Activated naive CD4-positive, alpha-beta T cell treated with anti-CD3 and anti-CD28 coated beads, Interleukin-2, amount 50 U/mL, for 24 hours (primary cell): ENCODE data around the gene TPO.
"Not testable (repeated sequence)": the region's sequence is repeated elsewhere in the genome, so short reads cannot be mapped to it uniquely, and the experiment has no call there.

Experiments
- H3K27ac Mint-ChIP-seq: one replicate; pipeline ENCODE4 v1.8.0; 2021; ENCODE audit warnings: mild to moderate bottlenecking, mixed read lengths
- H3K27me3 Mint-ChIP-seq: one replicate; pipeline ENCODE4 v1.8.0; 2021; ENCODE audit warnings: mixed read lengths
- H3K36me3 Mint-ChIP-seq: one replicate; pipeline ENCODE4 v1.8.0; 2021; ENCODE audit warnings: mixed read lengths
- H3K4me1 Mint-ChIP-seq: one replicate; pipeline ENCODE4 v1.8.0; 2021; ENCODE audit warnings: mixed read lengths
- H3K4me3 Mint-ChIP-seq: one replicate; pipeline ENCODE4 v1.8.0; 2021; ENCODE audit warnings: mild to moderate bottlenecking, mixed read lengths
- H3K9me3 Mint-ChIP-seq: one replicate; pipeline ENCODE4 v1.8.0; 2021; ENCODE audit warnings: mixed read lengths

The TPO gene

GRCh38 chr2:1571477-1572417 is 158.5 kb downstream of the TPO start:
- no peak overlapping the region for H3K4me3 Mint-ChIP-seq
- no peaks in the 10 kb centered on the region for H3K27me3 Mint-ChIP-seq
- H3K36me3 Mint-ChIP-seq: no peaks in the 10 kb centered on the region
- H3K4me1 Mint-ChIP-seq: no peaks in the 10 kb centered on the region
- H3K27ac Mint-ChIP-seq: no peak overlapping the region
- no peaks in the 10 kb centered on the region for H3K9me3 Mint-ChIP-seq

DNA sequence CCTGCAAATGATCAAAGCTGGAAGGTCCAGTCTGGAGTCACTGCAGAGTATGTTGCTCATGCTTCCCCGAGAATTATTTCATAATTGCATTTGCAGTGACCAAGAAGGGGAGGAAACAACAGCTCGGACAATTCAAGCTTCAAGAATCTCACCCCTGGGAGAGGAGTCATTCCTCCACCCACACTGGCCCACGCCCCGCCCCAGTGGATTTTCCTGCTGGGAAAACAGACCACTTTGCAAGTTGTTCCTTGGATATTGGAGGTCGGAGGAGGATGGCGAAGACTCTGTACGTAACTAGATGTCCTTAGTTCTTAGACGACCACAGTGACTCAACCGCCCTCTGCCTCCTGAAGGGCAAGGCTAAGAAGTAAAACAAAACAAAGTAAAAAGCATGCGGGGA is 159.4 kb downstream of the TPO start:
- Mint-ChIP-seq H3K9me3 (no peaks in the 10 kb centered on the region), H3K27ac (no peak overlapping the region), H3K4me1 (no peaks in the 10 kb centered on the region), H3K4me3 (no peak overlapping the region), H3K36me3 (no peaks in the 10 kb centered on the region), H3K27me3 (no peaks in the 10 kb centered on the region)

DNA sequence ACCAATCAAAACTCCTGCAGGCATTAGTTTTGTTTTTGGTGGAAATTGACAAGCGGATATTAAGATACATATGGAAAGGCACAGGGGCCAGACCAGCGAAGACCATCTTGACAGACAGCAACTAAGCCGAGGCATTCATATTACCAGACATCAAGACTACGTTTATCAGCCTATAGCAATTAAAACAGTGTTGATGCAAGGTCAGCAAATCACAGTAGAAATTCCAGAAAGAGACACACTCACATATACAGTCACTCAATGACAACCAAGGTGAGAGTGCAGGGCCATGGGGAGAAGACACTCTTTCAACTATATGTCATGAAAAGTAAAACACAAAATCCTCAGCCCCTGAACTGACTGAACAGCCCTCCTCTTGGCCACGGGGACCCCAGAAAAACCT is 164.6 kb downstream of the TPO start:
- no peak overlapping the region for H3K27ac Mint-ChIP-seq
- peaks cover 4% of the 10 kb centered on the region for H3K27me3 Mint-ChIP-seq
- no peak overlapping the region for H3K4me3 Mint-ChIP-seq
- no peaks in the 10 kb centered on the region for H3K36me3 Mint-ChIP-seq
- no peaks in the 10 kb centered on the region for H3K4me1 Mint-ChIP-seq
- no peaks in the 10 kb centered on the region for H3K9me3 Mint-ChIP-seq

GRCh38 chr2:1581257-1581964 is 168.1 kb downstream of the TPO start:
- not testable (repeated sequence) for H3K4me3 Mint-ChIP-seq, H3K27ac Mint-ChIP-seq, H3K9me3 Mint-ChIP-seq, H3K27me3 Mint-ChIP-seq, H3K4me1 Mint-ChIP-seq, H3K36me3 Mint-ChIP-seq

GRCh38 chr2:1581965-1582625 is 168.8 kb downstream of the TPO start:
- H3K9me3 Mint-ChIP-seq: no peaks in the 10 kb centered on the region
- H3K36me3 Mint-ChIP-seq: no peaks in the 10 kb centered on the region
- H3K4me1 Mint-ChIP-seq: peaks cover 3% of the 10 kb centered on the region
- no peak overlapping the region for H3K27ac Mint-ChIP-seq
- H3K4me3 Mint-ChIP-seq: no peak overlapping the region
- peaks cover 4% of the 10 kb centered on the region for H3K27me3 Mint-ChIP-seq

- H3K4me3 Mint-ChIP-seq: no peak overlapping the region
- peaks cover 3% of the 10 kb centered on the region for H3K4me1 Mint-ChIP-seq
- no peaks in the 10 kb centered on the region for H3K9me3 Mint-ChIP-seq
- peaks cover 4% of the 10 kb centered on the region for H3K27me3 Mint-ChIP-seq
- H3K36me3 Mint-ChIP-seq: no peaks in the 10 kb centered on the region
- no peak overlapping the region for H3K27ac Mint-ChIP-seq
Measured at GRCh38 chr2:1582891-1583341, 169.7 kb downstream of the TPO start.

DNA sequence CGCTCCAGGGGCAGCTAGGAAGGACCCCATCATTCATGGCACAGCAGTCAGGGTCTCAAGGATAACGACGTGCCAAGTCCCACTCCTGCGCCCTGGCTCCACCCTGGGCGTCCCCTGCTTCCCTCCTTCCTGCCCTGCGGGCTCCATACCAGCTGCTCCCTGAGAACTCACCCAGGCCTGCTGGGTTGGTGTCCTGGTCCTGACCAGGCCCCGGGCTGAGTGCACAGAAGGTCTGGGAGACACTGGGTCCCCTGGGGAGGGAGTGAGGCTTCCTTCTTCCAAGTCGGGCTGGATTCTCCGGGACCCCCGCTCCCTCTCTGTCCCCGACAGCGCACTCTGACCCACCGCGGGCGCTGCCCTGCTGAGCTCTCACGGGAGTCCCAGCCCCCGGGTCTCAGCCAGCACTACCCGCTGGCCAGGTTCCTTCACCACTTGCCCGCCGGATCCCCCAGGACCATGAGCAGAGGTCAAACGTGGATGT is 170.8 kb downstream of the TPO start:
- Mint-ChIP-seq H3K9me3 (no peaks in the 10 kb centered on the region), H3K36me3 (no peaks in the 10 kb centered on the region), H3K27ac (no peak overlapping the region), H3K27me3 (peaks cover 4% of the 10 kb centered on the region), H3K4me3 (no peak overlapping the region), H3K4me1 (peaks cover 3% of the 10 kb centered on the region)

DNA sequence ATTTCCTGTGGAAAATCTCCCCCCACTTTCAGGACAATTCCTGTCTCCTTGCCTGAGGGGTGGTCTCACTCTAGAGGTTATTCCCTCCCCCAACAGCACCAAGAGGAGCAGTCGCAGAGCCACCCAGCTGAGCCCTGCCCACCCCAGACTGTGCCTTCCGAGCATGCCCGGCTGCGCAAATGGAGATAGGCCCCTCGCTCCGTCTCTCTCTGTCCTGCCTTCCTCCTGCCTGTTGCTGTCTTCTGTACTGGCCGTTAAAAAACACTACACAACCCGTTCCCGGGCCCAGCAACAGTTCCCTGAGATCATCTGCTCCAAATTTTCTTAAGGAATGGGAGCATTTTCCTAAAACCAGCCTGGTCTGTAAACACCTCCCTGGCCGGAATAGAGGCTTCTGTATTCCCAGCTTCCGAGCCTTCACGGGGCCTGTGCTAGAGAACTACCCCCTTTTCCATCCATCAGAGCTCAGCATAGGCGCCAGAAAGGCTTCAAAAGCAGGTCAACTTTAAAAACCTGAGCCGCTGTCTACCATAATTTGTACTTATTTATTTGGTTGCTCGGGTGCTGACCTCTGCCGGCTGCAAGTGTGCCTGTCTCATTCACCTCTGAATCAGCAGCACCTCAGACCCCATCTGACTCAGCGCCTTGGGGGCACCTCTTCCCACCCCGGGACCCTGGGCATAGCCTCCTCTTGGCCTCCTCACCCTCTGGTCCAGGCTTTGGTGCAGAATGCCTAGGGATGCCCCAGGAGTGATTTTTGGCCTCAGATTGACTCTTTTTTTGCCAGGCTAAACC is 171.6 kb downstream of the TPO start:
- Mint-ChIP-seq H3K9me3 (no peaks in the 10 kb centered on the region), H3K27ac (no peak overlapping the region), H3K27me3 (peaks cover 6% of the 10 kb centered on the region), H3K4me3 (no peak overlapping the region), H3K36me3 (no peaks in the 10 kb centered on the region), H3K4me1 (peaks cover 3% of the 10 kb centered on the region)

DNA sequence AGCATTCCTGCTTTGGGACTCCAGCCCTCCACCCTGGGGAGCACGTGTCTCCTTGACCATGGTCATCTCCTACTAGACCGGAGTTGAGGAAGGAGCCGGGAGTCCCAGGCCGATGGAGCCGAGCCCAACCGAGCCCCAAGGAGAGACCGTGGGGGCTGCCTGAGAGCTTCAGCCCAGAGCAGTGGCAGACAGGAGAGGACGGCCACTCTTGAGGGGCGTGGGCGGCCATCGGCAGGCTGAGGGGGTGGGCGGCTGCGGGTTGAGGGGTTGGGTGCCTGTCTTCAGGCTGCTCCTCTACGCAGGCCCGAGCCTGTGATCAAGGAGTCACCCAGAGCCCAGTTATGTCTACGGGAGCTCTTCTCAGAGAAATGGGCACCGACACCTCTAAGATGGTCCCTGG is 172.4 kb downstream of the TPO start:
- Mint-ChIP-seq H3K4me3 (no peak overlapping the region), H3K27me3 (peaks cover 7% of the 10 kb centered on the region), H3K4me1 (peaks cover 3% of the 10 kb centered on the region), H3K9me3 (no peaks in the 10 kb centered on the region), H3K36me3 (no peaks in the 10 kb centered on the region), H3K27ac (no peak overlapping the region)

DNA sequence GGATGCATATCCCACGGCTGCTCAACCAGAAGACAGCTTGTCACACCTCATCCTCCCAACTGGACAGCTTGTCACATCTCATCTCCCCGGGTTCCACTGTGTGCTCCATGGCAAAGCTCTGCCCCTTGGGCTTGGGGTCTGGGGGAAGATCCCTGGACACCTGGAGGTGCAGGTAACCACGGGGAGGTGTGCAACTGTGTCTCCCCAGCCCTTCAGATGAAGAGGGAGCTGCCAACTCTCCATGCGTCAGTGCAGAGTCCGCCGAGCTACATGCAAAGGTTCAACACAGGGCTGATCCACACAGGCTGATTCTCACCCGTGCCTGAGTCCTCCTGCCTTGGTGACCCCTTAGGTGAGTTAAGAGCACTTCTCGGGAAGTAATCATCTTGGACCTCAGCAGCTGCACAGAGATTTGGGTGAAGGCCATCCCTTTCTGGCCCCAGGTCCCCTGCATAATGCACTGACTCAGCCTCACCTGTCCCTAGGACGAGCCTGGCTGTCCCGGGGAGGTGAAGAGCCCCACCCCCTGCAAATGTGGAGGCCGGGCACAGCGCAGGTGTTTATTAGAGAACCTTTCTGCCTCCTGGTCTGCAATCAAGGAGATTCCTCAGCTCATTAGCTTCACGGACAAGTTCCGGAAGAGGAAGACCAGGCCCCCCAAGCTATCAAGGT is 173.1 kb downstream of the TPO start:
- no peak overlapping the region for H3K27ac Mint-ChIP-seq
- H3K4me1 Mint-ChIP-seq: peaks cover 3% of the 10 kb centered on the region
- H3K9me3 Mint-ChIP-seq: no peaks in the 10 kb centered on the region
- peaks cover 11% of the 10 kb centered on the region for H3K27me3 Mint-ChIP-seq
- H3K36me3 Mint-ChIP-seq: no peaks in the 10 kb centered on the region
- no peak overlapping the region for H3K4me3 Mint-ChIP-seq

GRCh38 chr2:1586923-1587840 is 173.9 kb downstream of the TPO start:
- no peak overlapping the region for H3K27ac Mint-ChIP-seq
- no peaks in the 10 kb centered on the region for H3K9me3 Mint-ChIP-seq
- no peak overlapping the region for H3K4me3 Mint-ChIP-seq
- peaks cover 3% of the 10 kb centered on the region for H3K4me1 Mint-ChIP-seq
- H3K27me3 Mint-ChIP-seq: peaks cover 8% of the 10 kb centered on the region
- H3K36me3 Mint-ChIP-seq: no peaks in the 10 kb centered on the region

DNA sequence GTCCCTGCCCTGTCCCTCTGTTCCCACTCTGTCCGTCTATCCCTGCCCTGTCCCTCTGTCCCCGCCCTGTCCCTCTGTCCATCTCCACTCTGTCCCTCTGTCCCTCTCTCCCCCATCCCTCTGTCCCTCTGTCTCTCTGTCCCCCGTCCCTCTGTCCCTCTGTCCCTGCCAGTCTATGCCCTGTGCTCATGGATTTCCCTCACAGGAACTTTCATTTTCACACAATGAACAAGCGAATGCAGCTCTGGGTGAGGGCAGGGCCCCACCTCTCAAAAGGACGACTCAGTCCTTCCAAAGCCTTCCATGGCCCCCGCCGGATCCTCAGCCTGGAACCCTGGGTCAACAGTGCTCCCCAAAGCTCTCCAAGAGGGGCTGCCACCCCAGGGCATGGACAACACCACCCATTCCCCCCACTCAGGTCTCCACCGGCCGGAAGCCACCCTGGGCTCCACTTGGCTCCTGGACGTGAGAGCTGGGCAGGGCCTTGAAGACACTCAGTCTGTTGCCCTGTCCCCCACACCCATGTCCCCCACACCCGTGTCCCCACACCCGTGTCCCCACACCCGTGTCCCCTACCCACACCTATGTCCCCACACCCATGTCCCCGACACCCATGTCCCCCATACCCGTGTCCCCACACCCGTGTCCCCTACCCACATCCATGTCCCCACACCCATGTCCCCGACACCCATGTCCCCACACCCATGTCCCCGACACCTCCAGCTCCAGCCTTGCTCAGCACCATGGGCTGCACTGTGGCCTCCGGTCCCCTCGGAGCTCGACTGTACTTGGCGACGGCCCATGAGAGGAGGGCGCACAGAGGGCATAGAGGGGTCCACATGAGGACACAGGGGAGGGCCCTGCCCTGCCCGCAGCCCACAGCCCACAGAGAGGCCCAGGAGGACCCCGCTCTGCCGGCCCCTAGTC is 175.1 kb downstream of the TPO start:
- Mint-ChIP-seq H3K36me3 (no peaks in the 10 kb centered on the region), H3K27me3 (peaks cover 7% of the 10 kb centered on the region), H3K9me3 (no peaks in the 10 kb centered on the region), H3K4me3 (no peak overlapping the region), H3K4me1 (peaks cover under 1% of the 10 kb centered on the region), H3K27ac (no peak overlapping the region)

GRCh38 chr2:1588978-1589621 is 175.8 kb downstream of the TPO start:
- Mint-ChIP-seq H3K9me3 (no peaks in the 10 kb centered on the region), H3K27me3 (peaks cover 7% of the 10 kb centered on the region), H3K27ac (no peak overlapping the region), H3K4me1 (no peaks in the 10 kb centered on the region), H3K36me3 (no peaks in the 10 kb centered on the region), H3K4me3 (no peak overlapping the region)
